GM21737 (cell line): ENCODE results near the gene GABRR2.

Experiments used
- ATAC-seq: cut with Tn5 transposase; IDR thresholded peaks from one replicate; pipeline ENCODE4 v1.9.1; 2021; ENCODE audit warnings: mild to moderate bottlenecking, moderate library complexity; ENCODE audit not compliant: unreplicated experiment

Gene GABRR2

GRCh38 chr6:89216411-89216810 lies 98.7 kb downstream of the GABRR2 start:
- no peak for ATAC-seq

- ATAC-seq: no peak
These were observed 99.7 kb downstream of the GABRR2 start for GRCh38 chr6:89215391-89215790.

DNA sequence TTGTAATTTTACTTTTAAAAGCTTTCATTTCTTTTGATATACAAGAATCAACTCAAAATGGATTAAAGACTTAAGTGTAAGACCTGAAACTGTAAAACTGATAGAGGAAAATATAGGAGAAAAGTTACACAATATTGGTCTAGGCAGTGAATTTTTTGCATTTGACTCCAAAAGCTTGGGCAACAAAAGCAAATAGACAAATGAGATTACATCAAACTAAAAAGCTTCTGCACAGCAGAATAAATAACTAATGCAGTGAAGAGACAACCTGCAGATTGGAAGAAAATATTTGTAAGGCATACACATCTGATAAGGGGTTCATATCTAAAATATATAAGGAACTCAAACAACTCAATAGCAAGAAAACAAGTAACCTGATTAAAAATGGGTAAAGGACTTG lies 100.9 kb downstream of the GABRR2 start:
- no peak for ATAC-seq

DNA sequence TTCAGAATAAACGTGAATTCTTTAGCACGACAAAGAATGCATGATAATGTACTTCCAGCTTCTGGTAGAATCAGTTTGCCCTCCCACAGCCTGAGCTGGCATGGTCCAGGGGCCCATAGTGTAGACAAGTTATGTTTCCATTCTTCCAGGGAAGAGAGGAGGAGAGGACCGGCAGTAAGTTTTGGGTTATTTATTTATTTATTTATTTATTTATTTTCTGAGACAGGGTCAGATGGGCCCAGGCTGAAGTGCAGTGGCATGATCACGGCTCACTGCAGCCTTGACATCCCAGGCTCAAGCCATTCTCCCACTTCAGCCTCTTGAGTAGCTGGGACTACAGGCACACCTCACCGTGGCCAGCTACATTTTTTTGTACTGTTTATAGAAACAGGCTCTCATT lies 102.6 kb downstream of the GABRR2 start:
- no peak for ATAC-seq

- no peak for ATAC-seq
These were observed 105.6 kb downstream of the GABRR2 start for GRCh38 chr6:89209457-89209856.

GRCh38 chr6:89208551-89208950 lies 106.5 kb downstream of the GABRR2 start:
- no peak for ATAC-seq
